Spinal cord (tissue), 10 donors: ENCODE data around the gene DNAJC11. TPM values are rescaled to one million over a fixed set of nuclear protein-coding genes. Genes with fewer than 3 reads are reported as not detected.

Source experiments
- DNase-seq, 6 donors: peaks; one replicate each; pipeline versions ENCODE4 v3.0.0 to v3.0.0-alpha.2; 2013 to 2015; ENCODE audit warnings: low spot score in 6 of 6, low read depth in 4 of 6
- H3K27ac ChIP-seq: one replicate; pipeline ENCODE4 v1.5.1; 2013; ENCODE audit warnings: low read depth, low read length, control low read depth
- H3K27me3 ChIP-seq: one replicate; pipeline ENCODE4 v1.6.1; 2013; ENCODE audit warnings: low read length; ENCODE audit not compliant: control insufficient read depth, insufficient read depth
- H3K36me3 ChIP-seq: one replicate; pipeline ENCODE4 v1.6.1; 2013; ENCODE audit warnings: low read length; ENCODE audit not compliant: control insufficient read depth, insufficient read depth
- H3K4me1 ChIP-seq: one replicate; pipeline ENCODE4 v1.6.1; 2013; ENCODE audit warnings: low read length; ENCODE audit not compliant: control insufficient read depth, insufficient read depth
- H3K4me3 ChIP-seq: one replicate; pipeline ENCODE4 v1.5.1; 2013; ENCODE audit warnings: low read depth, low read length, control low read depth
- H3K9me3 ChIP-seq: one replicate; pipeline ENCODE4 v1.6.1; 2013; ENCODE audit warnings: low read length; ENCODE audit not compliant: control insufficient read depth, insufficient read depth
- WGBS: methylation state at CpG from one replicate; pipeline ENCODE4 v1.1.5; 2013; ENCODE audit warnings: missing lambda C conversion rate; ENCODE audit not compliant: insufficient coverage; 5-methylcytosine and 5-hydroxymethylcytosine counted together
- polyA plus RNA-seq, 2 donors: library from polyadenylated mRNA; unstranded; fragments of 120-200 nt; gene quantifications; one replicate each; pipeline ENCODE4 v1.2.1, GENCODE V29; 2013; ENCODE audit not compliant: insufficient read length in 2 of 2
- total RNA-seq, 2 donors: library from RNA; depleted of rRNA in 1 of 2; stranded (reverse); fragments of 120-200 nt in 1 of 2; fragments of >200 nt in 1 of 2; gene quantifications; one replicate each; pipeline versions ENCODE4 v1.2.3 to v1.2.4, GENCODE V29; 2013 to 2014
- donor health status: healthy.

DNAJC11 gene
- total and polyA plus RNA-seq, 4 donors = 32.5 to 58.5 (median 40.0) TPM

DNA sequence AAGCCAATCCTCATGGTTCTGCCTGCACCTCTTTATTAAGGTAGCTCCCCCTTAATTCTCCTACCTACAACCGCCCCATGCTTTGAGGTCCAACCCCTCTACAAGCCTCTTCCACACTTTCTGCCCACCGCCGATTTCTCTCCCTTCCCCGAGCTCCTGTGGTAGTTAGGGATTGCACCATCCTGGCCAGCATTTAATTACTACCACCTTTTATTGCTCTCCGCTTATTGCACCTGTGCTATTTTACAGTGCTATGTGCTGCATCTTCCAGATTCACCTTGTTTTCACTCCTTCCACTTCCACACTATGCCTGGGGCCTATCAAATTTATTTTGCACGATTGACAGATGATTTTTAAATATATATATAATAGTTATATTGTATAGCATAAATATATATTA, 29.3 kb upstream of the DNAJC11 start:
- Histone ChIP-seq H3K27me3 (no peaks in the 10 kb centered on the region), H3K4me1 (peaks cover 8% of the 10 kb centered on the region), H3K27ac (no peak overlapping the region), H3K36me3 (no peaks in the 10 kb centered on the region), H3K9me3 (no peaks in the 10 kb centered on the region), H3K4me3 (no peak overlapping the region)
- WGBS = 100% methylated on average over 2 of the region's 6 CpGs
- DNase-seq = no peak

DNA sequence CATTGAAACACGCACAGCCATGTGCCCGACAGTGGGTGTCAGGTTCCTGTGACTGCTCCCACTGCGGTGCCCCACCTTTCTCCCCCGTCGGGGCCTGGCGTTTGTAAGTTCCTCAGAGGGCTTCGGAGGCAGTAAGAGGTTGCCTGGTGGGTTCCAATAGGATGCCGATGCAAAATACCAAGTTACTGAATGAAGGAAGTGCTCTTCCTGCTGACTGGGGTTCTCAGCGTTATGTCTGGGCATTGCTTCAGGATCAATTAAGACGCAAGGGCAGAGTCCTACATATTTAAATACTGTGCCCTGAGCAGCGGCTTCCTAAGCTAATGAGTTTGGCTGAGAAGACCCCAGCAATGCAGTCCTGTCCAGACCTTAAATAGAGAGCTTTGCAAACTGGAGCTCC, 28.9 kb upstream of the DNAJC11 start:
- peaks cover 5% of the 10 kb centered on the region for H3K4me1 ChIP-seq
- H3K9me3 ChIP-seq = no peaks in the 10 kb centered on the region
- H3K27ac ChIP-seq = no peak overlapping the region
- DNase-seq = peak in 1 of 6 donors; percentile 5
- H3K36me3 ChIP-seq = no peaks in the 10 kb centered on the region
- no peak overlapping the region for H3K4me3 ChIP-seq
- H3K27me3 ChIP-seq = no peaks in the 10 kb centered on the region
- WGBS = 33% methylated on average over 10 of the region's 11 CpGs

GRCh38 chr1:6727535-6727934, 25.9 kb upstream of the DNAJC11 start:
- no peaks in the 10 kb centered on the region for H3K27me3 ChIP-seq
- H3K36me3 ChIP-seq = no peaks in the 10 kb centered on the region
- no peaks in the 10 kb centered on the region for H3K9me3 ChIP-seq
- no peaks in the 10 kb centered on the region for H3K4me1 ChIP-seq
- no peak overlapping the region for H3K4me3 ChIP-seq
- WGBS = 31% methylated on average over 4 of the region's 6 CpGs
- DNase-seq = peak in 2 of 6 donors; percentile 59 to 76
- H3K27ac ChIP-seq = no peak overlapping the region

DNA sequence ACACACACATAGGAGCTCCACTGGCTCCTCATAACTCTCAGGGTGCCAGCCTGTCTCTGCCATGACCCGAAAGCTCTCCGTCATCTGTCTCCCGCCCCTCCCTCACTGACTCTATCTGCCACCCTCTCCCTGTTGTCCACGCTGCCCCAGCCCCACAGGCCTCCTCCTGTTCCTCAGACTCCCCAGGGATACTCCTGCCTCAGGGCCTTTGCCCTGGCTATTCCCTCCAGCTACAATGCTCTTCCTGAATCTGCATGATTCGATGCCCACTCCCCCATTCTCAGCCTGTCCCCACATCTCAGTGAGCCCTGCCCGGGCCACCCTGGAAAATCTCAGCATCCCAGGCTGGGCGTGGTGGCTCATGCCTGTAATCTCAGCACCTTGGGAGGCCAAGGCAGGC, 24.6 kb upstream of the DNAJC11 start:
- Histone ChIP-seq H3K4me1 (no peaks in the 10 kb centered on the region), H3K36me3 (no peaks in the 10 kb centered on the region), H3K27me3 (no peaks in the 10 kb centered on the region), H3K27ac (no peak overlapping the region), H3K9me3 (no peaks in the 10 kb centered on the region), H3K4me3 (no peak overlapping the region)
- 90% methylated on average over 7 of the region's 7 CpGs for WGBS
- no peak for DNase-seq

GRCh38 chr1:6724517-6725141, 23.0 kb upstream of the DNAJC11 start:
- Histone ChIP-seq H3K4me3 (no peak overlapping the region), H3K27ac (no peak overlapping the region), H3K36me3 (no peaks in the 10 kb centered on the region), H3K4me1 (no peaks in the 10 kb centered on the region), H3K27me3 (no peaks in the 10 kb centered on the region), H3K9me3 (no peaks in the 10 kb centered on the region)
- 89% methylated on average over 5 of the region's 9 CpGs for WGBS
- DNase-seq = no peak

- Histone ChIP-seq H3K27ac (no peak overlapping the region), H3K36me3 (no peaks in the 10 kb centered on the region), H3K4me3 (no peak overlapping the region), H3K9me3 (no peaks in the 10 kb centered on the region), H3K27me3 (no peaks in the 10 kb centered on the region), H3K4me1 (no peaks in the 10 kb centered on the region)
- 82% methylated on average over 5 of the region's 17 CpGs for WGBS
- DNase-seq = no peak
Measured at GRCh38 chr1:6723621-6724428, 22.2 kb upstream of the DNAJC11 start.

- no peaks in the 10 kb centered on the region for H3K4me1 ChIP-seq
- peaks cover 2% of the 10 kb centered on the region for H3K27me3 ChIP-seq
- no CpG with 5 or more reads among the region's 1 CpG for WGBS
- no peak for DNase-seq
- no peak overlapping the region for H3K27ac ChIP-seq
- no peaks in the 10 kb centered on the region for H3K9me3 ChIP-seq
- H3K4me3 ChIP-seq = no peak overlapping the region
- no peaks in the 10 kb centered on the region for H3K36me3 ChIP-seq
Measured at GRCh38 chr1:6711174-6711573, 9.6 kb upstream of the DNAJC11 start.

- 83% methylated on average over 2 of the region's 6 CpGs for WGBS
- Histone ChIP-seq H3K27ac (no peak overlapping the region), H3K4me3 (no peak overlapping the region), H3K27me3 (peaks cover 2% of the 10 kb centered on the region), H3K36me3 (no peaks in the 10 kb centered on the region), H3K4me1 (peaks cover 16% of the 10 kb centered on the region), H3K9me3 (no peaks in the 10 kb centered on the region)
- no peak for DNase-seq
Measured at GRCh38 chr1:6704746-6705145, 3.1 kb upstream of the DNAJC11 start.

DNA sequence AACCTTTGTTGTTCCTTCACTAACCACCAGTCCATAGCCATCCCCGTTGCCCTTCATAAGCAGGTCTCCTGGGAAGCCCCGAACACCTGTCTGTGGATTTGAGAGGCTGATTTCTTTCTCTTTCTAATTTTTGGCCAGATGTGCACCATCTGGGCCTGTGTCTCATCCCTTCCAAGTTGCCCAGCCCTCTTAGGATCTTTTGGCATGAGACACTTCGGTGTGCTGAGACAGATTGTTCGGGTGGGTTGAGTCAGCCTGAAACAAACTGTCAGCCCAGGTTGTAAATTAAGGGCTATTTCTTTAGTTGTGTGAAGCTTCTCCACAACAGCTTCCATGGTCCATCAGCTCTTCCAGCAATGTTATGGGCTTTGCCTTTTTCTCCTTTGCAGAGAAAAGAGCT, 1.4 kb upstream of the DNAJC11 start:
- no peaks in the 10 kb centered on the region for H3K36me3 ChIP-seq
- 83% methylated on average over 1 of the region's 4 CpGs for WGBS
- H3K4me1 ChIP-seq = peaks cover 16% of the 10 kb centered on the region
- H3K9me3 ChIP-seq = no peaks in the 10 kb centered on the region
- H3K27me3 ChIP-seq = no peaks in the 10 kb centered on the region
- no peak overlapping the region for H3K4me3 ChIP-seq
- DNase-seq = peak in 1 of 6 donors; percentile 14
- H3K27ac ChIP-seq = no peak overlapping the region
